Measurements from ENCODE around the gene SLC40A1. TPM values are rescaled to one million over a fixed set of nuclear protein-coding genes. Genes with fewer than 3 reads are reported as not detected.
"Not testable (repeated sequence)": the region's sequence is repeated elsewhere in the genome, so short reads cannot be mapped to it uniquely, and the experiment has no call there.

SLC40A1 gene
- total RNA-seq, 4 donors from 2014 or later: 87.1 to 252 (median 176) TPM

GRCh38 chr2:189602233-189602632, 21.6 kb upstream of the SLC40A1 start:
- intact Hi-C loops (cut with DNase I; ENCODE audit: low total_unique reads): no loop called here
- no peaks in the 10 kb centered on the region for H3K4me1 ChIP-seq

GRCh38 chr2:189601652-189602051, 21.1 kb upstream of the SLC40A1 start:
- DNase-seq; intact Hi-C loops (cut with DNase I; ENCODE audit: low total_unique reads); H3K9me3 ChIP-seq; H3K36me3 ChIP-seq; H3K4me1 ChIP-seq; H3K4me3 ChIP-seq; H3K27me3 ChIP-seq; H3K27ac ChIP-seq: not testable (repeated sequence)

More at GRCh38 chr2:189602233-189602632, 21.6 kb upstream of the SLC40A1 start:
- no peak for TF ChIP-seq CTCF (IDR thresholded peaks at IDR 0.05)
- Histone ChIP-seq H3K4me3 (no peak overlapping the region), H3K9me3 (no peaks in the 10 kb centered on the region), H3K27ac (no peak overlapping the region), H3K27me3 (no peaks in the 10 kb centered on the region), H3K36me3 (no peaks in the 10 kb centered on the region)
- DNase-seq: no peak

- DNase-seq: no peak
- no peak for TF ChIP-seq POLR2A (IDR thresholded peaks at IDR 0.05)
- TF ChIP-seq CTCF (IDR thresholded peaks at IDR 0.05): no peak
- intact Hi-C loops (cut with DNase I; ENCODE audit: low total_unique reads): no loop called here
- Histone ChIP-seq H3K4me3 (no peak overlapping the region), H3K27ac (no peak overlapping the region), H3K36me3 (no peaks in the 10 kb centered on the region), H3K27me3 (no peaks in the 10 kb centered on the region), H3K4me1 (no peaks in the 10 kb centered on the region), H3K9me3 (no peaks in the 10 kb centered on the region)
Observed at GRCh38 chr2:189601043-189601442, 20.5 kb upstream of the SLC40A1 start.

GRCh38 chr2:189599245-189599644, 18.7 kb upstream of the SLC40A1 start:
- no peaks in the 10 kb centered on the region for H3K36me3 ChIP-seq
- DNase-seq: no peak
- intact Hi-C loops (cut with DNase I; ENCODE audit: low total_unique reads): no loop called here
- H3K4me1 ChIP-seq: no peaks in the 10 kb centered on the region
- H3K4me3 ChIP-seq: no peak overlapping the region
- TF ChIP-seq CTCF (IDR thresholded peaks at IDR 0.05): no peak
- no peak for TF ChIP-seq POLR2A (IDR thresholded peaks at IDR 0.05)
- no peaks in the 10 kb centered on the region for H3K9me3 ChIP-seq
- H3K27me3 ChIP-seq: no peaks in the 10 kb centered on the region
- H3K27ac ChIP-seq: no peak overlapping the region

- Histone ChIP-seq H3K27me3 (no peaks in the 10 kb centered on the region), H3K9me3 (no peaks in the 10 kb centered on the region), H3K36me3 (no peaks in the 10 kb centered on the region), H3K4me1 (no peaks in the 10 kb centered on the region), H3K4me3 (no peak overlapping the region), H3K27ac (no peak overlapping the region)
- TF ChIP-seq POLR2A (IDR thresholded peaks at IDR 0.05) (no peak), CTCF (IDR thresholded peaks at IDR 0.05) (no peak)
- intact Hi-C loops (cut with DNase I; ENCODE audit: low total_unique reads): no loop called here
- DNase-seq: no peak
Observed at GRCh38 chr2:189595417-189595816, 14.8 kb upstream of the SLC40A1 start.

- Histone ChIP-seq H3K4me1 (no peaks in the 10 kb centered on the region), H3K4me3 (no peak overlapping the region), H3K27ac (no peak overlapping the region), H3K36me3 (no peaks in the 10 kb centered on the region), H3K9me3 (no peaks in the 10 kb centered on the region), H3K27me3 (no peaks in the 10 kb centered on the region)
- intact Hi-C loops (cut with DNase I; ENCODE audit: low total_unique reads): no loop called here
- TF ChIP-seq POLR2A (IDR thresholded peaks at IDR 0.05) (no peak), CTCF (IDR thresholded peaks at IDR 0.05) (no peak)
- no peak for DNase-seq
Observed at GRCh38 chr2:189594305-189594704, 13.7 kb upstream of the SLC40A1 start.

Measured in uterus (tissue), 4 donors.